Spleen (tissue), 11 donors: ENCODE data around the gene OBSCN. TPM values are rescaled to one million over a fixed set of nuclear protein-coding genes. Genes with fewer than 3 reads are reported as not detected.

ENCODE experiments used
- DNase-seq: peaks from one replicate; pipeline ENCODE4 v3.0.0-alpha.2; 2020
- H3K27ac ChIP-seq, 8 donors: fragments of 200-600 bp; sonication (generic) in 7 of 8; 1 replicate in 4 of 8; 2 replicates in 4 of 8; pipeline versions ENCODE4 v1.5.0 to v1.8.0; 2016 to 2021; ENCODE audit warnings: inconsistent platforms in 4 of 8, mild to moderate bottlenecking in 4 of 8, moderate library complexity in 1 of 8
- H3K27me3 ChIP-seq, 7 donors: fragments of 200-600 bp; sonication (generic) in 6 of 7; replicated peaks in 1 of 7; 1 replicate in 4 of 7; 2 replicates in 3 of 7; pipeline versions ENCODE4 v1.5.0 to v1.8.0; 2016 to 2021; ENCODE audit warnings: inconsistent platforms in 3 of 7, mild to moderate bottlenecking in 1 of 7
- H3K36me3 ChIP-seq, 6 donors: fragments of 200-600 bp; sonication (generic) in 5 of 6; 1 replicate in 4 of 6; 2 replicates in 2 of 6; pipeline versions ENCODE4 v1.5.0 to v1.8.0; 2016 to 2021; ENCODE audit warnings: inconsistent platforms in 2 of 6
- H3K4me1 ChIP-seq, 6 donors: fragments of 200-600 bp; sonication (generic) in 5 of 6; 1 replicate in 3 of 6; 2 replicates in 3 of 6; pipeline versions ENCODE4 v1.5.0 to v1.8.0; 2016 to 2021; ENCODE audit warnings: inconsistent platforms in 3 of 6
- H3K4me3 ChIP-seq, 8 donors: fragments of 200-600 bp; sonication (generic) in 7 of 8; 1 replicate in 4 of 8; 2 replicates in 4 of 8; pipeline versions ENCODE4 v1.5.0 to v1.8.0; 2016 to 2021; ENCODE audit warnings: inconsistent platforms in 4 of 8, mild to moderate bottlenecking in 4 of 8, moderate library complexity in 2 of 8
- H3K9me3 ChIP-seq, 8 donors: fragments of 200-600 bp; sonication (generic) in 7 of 8; 1 replicate in 4 of 8; 2 replicates in 4 of 8; pipeline versions ENCODE4 v1.5.0 to v1.8.0; 2016 to 2021; ENCODE audit warnings: inconsistent platforms in 4 of 8
- POLR2A ChIP-seq, 3 donors: fragments of 450-650 bp; IDR thresholded peaks; one replicate each; pipeline ENCODE4 v1.5.1; 2017; ENCODE audit warnings: antibody characterized with exemption in 3 of 3, mild to moderate bottlenecking in 1 of 3
- POLR2AphosphoS5 ChIP-seq, 3 donors: sonication (generic); formaldehyde crosslinking; IDR thresholded peaks; one replicate each; pipeline ENCODE4 v1.5.1; 2017; ENCODE audit warnings: antibody characterized with exemption in 3 of 3
- WGBS, 5 donors: extraction: QIAGEN DNeasy Blood & Tissue Kit in 3 of 5; methylation state at CpG; one replicate each; pipeline versions ENCODE4 v1.1.5 to v1.1.7; 2013 to 2018; 5-methylcytosine and 5-hydroxymethylcytosine counted together
- intact Hi-C: fragments of 100-400 bp; cut with DNase I; formaldehyde crosslinking; loops from one replicate; pipeline ENCODE4 v1.15.0; 2023; ENCODE audit warnings: low total_unique reads
- polyA plus RNA-seq, 3 donors: library from polyadenylated mRNA; stranded (reverse); fragments of 200-250 nt; gene quantifications; one replicate each; pipeline ENCODE4 v1.2.1, GENCODE V29; 2013
- total RNA-seq, 7 donors: library from RNA; depleted of rRNA in 3 of 7; stranded (reverse); fragments of >200 nt in 3 of 7; fragmentation: NEBNext Ultra II Directional in 4 of 7; extraction: Animal tissue kit (Norgen Biotek cat#: 25700) in 4 of 7; gene quantifications; one replicate each; pipeline versions ENCODE4 v1.1.0 to v1.2.1, GENCODE V29; 2016 to 2021
- TF ChIP-seq, protein P1 (sequence below), 11 experiments: fragments of 200-600 bp in 7 of 11; fragments of 450-650 bp in 4 of 11; sonication (generic) in 4 of 11; IDR thresholded peaks in 8 of 11; conservative IDR thresholded peaks in 3 of 11; 1 replicate in 7 of 11; 2 replicates in 4 of 11; pipeline versions ENCODE4 v1.4.0 to v1.8.0; 2016 to 2021; ENCODE audit warnings: antibody characterized with exemption in 11 of 11, inconsistent platforms in 4 of 11, mild to moderate bottlenecking in 1 of 11
- donor health status: healthy with polysubstance abuse.
- donor health status: DM: no; HTN: no; CAD: no; lungs with moderate emphysema.
- donor health status: DM: no; HTN: no; CAD: no.
- donor health status: Bipolar disorder and iron deficiency.
- donor health status: healthy.
- donor health status: DM: no; HTN: no; CAD: no.
- donor health status: DM: yes; HTN: yes; CAD: no.

OBSCN gene
- total and polyA plus RNA-seq, 10 donors, result 12.6 to 71.7 (median 41.9) TPM

DNA sequence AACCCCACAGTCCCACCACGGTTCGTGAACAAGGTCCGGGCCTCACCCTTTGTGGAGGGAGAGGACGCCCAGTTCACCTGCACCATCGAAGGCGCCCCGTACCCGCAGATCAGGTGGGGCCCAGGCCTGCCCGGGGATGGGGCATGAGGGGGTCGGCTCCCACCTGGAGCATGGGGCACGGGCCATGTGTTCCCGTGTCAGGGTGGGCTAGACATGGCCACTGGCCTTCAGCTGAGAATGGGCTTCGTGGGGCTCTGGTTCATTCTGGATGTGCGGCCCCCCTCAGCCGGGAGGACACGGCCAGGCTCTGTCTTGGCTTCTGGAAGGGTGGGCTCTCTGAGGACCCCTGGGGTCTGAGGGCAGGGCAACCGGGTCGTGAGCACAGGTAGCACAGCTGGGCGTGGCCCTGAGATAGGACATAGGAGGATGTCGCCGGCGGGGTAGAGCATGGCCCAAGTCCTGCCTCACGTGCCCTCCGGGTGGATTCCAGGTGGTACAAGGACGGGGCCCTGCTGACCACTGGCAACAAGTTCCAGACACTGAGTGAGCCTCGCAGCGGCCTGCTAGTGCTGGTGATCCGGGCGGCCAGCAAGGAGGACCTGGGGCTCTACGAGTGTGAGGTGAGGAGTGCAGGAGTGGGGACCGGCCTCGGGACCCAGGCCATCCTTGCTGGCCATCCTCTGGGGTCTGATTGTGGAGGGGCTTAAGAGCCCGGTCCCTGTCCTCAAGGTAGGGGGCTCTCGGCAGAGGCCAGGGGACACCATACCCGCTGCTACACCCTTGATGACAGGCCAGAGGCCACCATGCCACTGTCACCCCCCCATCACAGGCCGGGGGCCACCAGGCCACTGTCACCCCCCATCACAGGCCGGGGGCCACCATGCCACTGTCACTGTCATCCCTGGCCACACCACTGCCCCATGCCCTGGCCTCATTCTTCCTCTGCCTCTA, 143.3 kb downstream of the OBSCN start:
- peak; percentile 70 for DNase-seq
- no peaks in the 10 kb centered on the region for H3K9me3 ChIP-seq
- H3K36me3 ChIP-seq, result peaks cover 0 to 16% (median 0%) of the 10 kb centered on the region in 6 donors
- H3K4me1 ChIP-seq, result peaks cover 0 to 6% (median 0%) of the 10 kb centered on the region in 6 donors
- no peak overlapping the region for H3K4me3 ChIP-seq
- TF ChIP-seq POLR2AphosphoS5 (IDR thresholded peaks at IDR 0.05) (peak in 1 of 3 donors; percentile 12), POLR2A (IDR thresholded peaks at IDR 0.05) (no peak)
- TF ChIP-seq, protein P1, sequence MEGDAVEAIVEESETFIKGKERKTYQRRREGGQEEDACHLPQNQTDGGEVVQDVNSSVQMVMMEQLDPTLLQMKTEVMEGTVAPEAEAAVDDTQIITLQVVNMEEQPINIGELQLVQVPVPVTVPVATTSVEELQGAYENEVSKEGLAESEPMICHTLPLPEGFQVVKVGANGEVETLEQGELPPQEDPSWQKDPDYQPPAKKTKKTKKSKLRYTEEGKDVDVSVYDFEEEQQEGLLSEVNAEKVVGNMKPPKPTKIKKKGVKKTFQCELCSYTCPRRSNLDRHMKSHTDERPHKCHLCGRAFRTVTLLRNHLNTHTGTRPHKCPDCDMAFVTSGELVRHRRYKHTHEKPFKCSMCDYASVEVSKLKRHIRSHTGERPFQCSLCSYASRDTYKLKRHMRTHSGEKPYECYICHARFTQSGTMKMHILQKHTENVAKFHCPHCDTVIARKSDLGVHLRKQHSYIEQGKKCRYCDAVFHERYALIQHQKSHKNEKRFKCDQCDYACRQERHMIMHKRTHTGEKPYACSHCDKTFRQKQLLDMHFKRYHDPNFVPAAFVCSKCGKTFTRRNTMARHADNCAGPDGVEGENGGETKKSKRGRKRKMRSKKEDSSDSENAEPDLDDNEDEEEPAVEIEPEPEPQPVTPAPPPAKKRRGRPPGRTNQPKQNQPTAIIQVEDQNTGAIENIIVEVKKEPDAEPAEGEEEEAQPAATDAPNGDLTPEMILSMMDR (IDR thresholded peaks at IDR 0.05 in 8 of 11, conservative IDR thresholded peaks at IDR 0.05 in 3 of 11), result no peak
- no peak overlapping the region for H3K27ac ChIP-seq
- 85 to 95% (median 88%) methylated on average over 27 to 37 of the region's 37 CpGs for WGBS, 5 donors
- intact Hi-C loops, result no loop called here
- H3K27me3 ChIP-seq, result no peaks in the 10 kb centered on the region

DNA sequence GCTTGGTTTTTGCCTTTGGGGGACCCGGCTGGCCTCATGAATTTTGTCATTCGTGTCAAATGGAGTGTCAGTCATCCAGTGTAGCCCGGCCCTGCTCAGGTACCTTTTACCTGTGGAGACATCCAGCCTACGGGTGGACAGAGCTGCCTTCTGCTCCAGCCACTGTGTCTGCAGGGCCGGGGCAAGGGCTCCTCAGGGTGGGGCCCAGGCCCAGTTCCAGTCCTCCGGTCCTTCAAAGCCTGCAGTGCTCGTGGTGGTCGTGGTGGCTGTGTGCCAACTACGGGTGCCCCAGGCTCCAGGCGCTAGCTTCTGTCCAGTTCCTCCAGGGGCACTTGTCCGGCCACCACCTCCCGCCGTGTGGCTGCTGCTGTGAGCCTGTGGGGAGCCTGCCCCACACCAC, 144.0 kb downstream of the OBSCN start:
- Histone ChIP-seq H3K4me3 (no peak overlapping the region), H3K9me3 (no peaks in the 10 kb centered on the region), H3K36me3 (peaks cover 0 to 16% (median 0%) of the 10 kb centered on the region in 6 donors), H3K27me3 (no peaks in the 10 kb centered on the region), H3K27ac (no peak overlapping the region), H3K4me1 (peaks cover 0 to 6% (median 0%) of the 10 kb centered on the region in 6 donors)
- peak; percentile 61 for DNase-seq
- no peak for TF ChIP-seq POLR2A (IDR thresholded peaks at IDR 0.05)
- TF ChIP-seq, protein P1 (IDR thresholded peaks at IDR 0.05 in 8 of 11, conservative IDR thresholded peaks at IDR 0.05 in 3 of 11), result no peak
- TF ChIP-seq POLR2AphosphoS5 (IDR thresholded peaks at IDR 0.05), result no peak
- intact Hi-C loops, result no loop called here
- WGBS, 5 donors, result 78 to 94% (median 88%) methylated on average over 12 to 13 of the region's 13 CpGs

DNA sequence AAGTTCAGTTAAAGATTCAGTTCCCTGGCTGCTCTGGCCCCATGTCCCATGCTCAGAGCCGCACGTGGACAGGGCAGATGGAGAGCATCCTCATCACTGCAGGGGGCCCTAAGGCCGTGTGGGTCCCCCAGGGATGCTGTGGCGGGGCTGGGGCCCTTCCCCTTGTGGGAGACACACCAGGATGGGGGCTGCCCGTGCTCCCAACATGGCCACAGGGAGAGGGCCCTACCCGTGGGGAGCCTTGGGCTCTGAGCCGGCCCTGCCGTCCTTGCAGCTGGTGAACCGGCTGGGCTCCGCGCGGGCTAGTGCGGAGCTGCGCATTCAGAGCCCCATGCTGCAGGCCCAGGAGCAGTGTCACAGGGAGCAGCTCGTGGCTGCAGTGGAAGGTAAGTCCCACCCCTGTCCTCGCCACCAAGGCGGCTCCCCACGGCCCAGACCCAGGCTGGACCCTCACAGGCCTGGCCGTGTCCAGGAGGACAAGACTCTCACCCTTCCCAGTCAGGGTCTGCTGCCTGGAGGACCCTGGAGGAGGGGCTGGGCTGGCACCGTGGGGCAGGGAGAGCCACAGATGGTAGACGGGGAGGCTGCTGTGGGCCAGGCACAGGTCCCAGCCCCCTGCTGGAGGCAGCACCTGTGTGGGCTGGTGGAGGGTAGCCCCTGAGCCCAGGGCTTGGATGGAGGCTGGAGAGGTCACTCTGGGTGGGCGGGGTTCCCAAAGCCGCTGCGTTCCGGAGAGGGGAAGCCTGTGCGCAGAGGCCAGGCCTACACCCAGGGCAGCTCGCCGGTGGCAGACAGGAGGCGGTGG, 145.0 kb downstream of the OBSCN start:
- H3K9me3 ChIP-seq, result no peaks in the 10 kb centered on the region
- H3K27me3 ChIP-seq, result no peaks in the 10 kb centered on the region
- H3K27ac ChIP-seq, result no peak overlapping the region
- TF ChIP-seq POLR2A (IDR thresholded peaks at IDR 0.05) (no peak), POLR2AphosphoS5 (IDR thresholded peaks at IDR 0.05) (no peak)
- TF ChIP-seq, protein P1 (IDR thresholded peaks at IDR 0.05 in 8 of 11, conservative IDR thresholded peaks at IDR 0.05 in 3 of 11), result no peak
- DNase-seq, result peak; percentile 71
- no peak overlapping the region for H3K4me3 ChIP-seq
- peaks cover 0 to 16% (median 0%) of the 10 kb centered on the region in 6 donors for H3K36me3 ChIP-seq
- WGBS, 5 donors, result 84 to 97% (median 91%) methylated on average over 18 to 29 of the region's 29 CpGs
- intact Hi-C loops, result no loop called here
- H3K4me1 ChIP-seq, result peaks cover 0 to 6% (median 0%) of the 10 kb centered on the region in 6 donors
